ENCODE measurements around the gene AOPEP.

DNA sequence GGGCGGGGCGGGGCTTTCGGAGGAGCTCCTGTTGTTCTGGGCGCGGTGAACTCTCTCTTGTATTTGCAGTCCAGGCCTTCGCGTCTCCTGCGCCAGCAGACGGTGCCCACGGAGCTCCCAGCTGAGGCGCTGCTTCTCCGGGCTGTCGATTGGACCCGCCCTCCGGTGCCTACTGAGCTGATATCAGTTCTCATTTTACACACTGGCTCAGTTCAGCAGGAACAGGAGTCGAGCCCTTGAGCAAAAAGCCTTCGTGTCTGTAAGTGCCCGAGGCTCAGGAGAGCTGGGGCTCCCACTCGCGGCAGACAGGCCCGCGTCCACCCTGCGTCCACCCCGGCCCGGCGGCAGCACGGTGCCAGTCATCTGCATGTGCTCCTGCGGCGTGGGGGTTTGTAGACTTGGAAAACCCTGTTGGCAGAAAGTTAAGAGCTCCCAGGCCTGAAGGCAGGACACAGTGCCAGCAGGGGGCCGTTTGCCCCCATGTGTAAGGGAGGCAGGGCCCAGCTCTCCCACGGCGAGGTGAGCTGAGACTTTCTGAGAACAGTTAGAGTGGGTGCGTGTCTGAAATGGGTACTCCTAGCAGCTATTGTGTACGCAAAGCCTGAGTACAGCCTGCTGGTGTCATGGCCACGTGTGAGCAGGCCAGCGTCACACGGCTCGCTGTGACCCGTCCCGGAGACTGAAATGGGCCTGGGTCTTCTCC, 359.5 kb downstream of the AOPEP start:
- TF ChIP-seq, protein P1, sequence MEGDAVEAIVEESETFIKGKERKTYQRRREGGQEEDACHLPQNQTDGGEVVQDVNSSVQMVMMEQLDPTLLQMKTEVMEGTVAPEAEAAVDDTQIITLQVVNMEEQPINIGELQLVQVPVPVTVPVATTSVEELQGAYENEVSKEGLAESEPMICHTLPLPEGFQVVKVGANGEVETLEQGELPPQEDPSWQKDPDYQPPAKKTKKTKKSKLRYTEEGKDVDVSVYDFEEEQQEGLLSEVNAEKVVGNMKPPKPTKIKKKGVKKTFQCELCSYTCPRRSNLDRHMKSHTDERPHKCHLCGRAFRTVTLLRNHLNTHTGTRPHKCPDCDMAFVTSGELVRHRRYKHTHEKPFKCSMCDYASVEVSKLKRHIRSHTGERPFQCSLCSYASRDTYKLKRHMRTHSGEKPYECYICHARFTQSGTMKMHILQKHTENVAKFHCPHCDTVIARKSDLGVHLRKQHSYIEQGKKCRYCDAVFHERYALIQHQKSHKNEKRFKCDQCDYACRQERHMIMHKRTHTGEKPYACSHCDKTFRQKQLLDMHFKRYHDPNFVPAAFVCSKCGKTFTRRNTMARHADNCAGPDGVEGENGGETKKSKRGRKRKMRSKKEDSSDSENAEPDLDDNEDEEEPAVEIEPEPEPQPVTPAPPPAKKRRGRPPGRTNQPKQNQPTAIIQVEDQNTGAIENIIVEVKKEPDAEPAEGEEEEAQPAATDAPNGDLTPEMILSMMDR (conservative IDR thresholded peaks at IDR 0.05 in 1 of 2, IDR thresholded peaks at IDR 0.05 in 1 of 2; ENCODE audit: extremely low read depth in 1 of 2, insufficient read depth in 1 of 2, low read depth in 1 of 2, low read length in 2 of 2), result no peak
- no peak for TF ChIP-seq EZH2 (IDR thresholded peaks at IDR 0.05; ENCODE audit: borderline replicate concordance, low read length)

Data from mammary epithelial cell (primary cell).